H9 (cell line): Measurements from ENCODE around the gene CLC. TPM values are rescaled to one million over a fixed set of nuclear protein-coding genes. Genes with fewer than 3 reads are reported as not detected.

ENCODE experiments used
- DNase-seq: peaks from one replicate; pipeline ENCODE4 v3.0.0-alpha.2; 2017
- H2AFZ ChIP-seq: one replicate; pipeline ENCODE4 v1.6.1; 2013; ENCODE audit warnings: mild to moderate bottlenecking, low read length, control low read depth, moderate library complexity
- H2AK5ac ChIP-seq: 2 replicates; pipeline ENCODE4 v1.6.1; 2013; ENCODE audit warnings: low read length, control low read depth, mixed read lengths; ENCODE audit not compliant: insufficient read length
- H2BK120ac ChIP-seq: one replicate; pipeline ENCODE4 v1.6.1; 2013; ENCODE audit warnings: low read depth, mild to moderate bottlenecking, low read length, control low read depth, inconsistent platforms; ENCODE audit not compliant: poor library complexity, severe bottlenecking
- H2BK12ac ChIP-seq: 2 replicates; pipeline ENCODE4 v1.6.1; 2013; ENCODE audit warnings: low read length, control low read depth, mixed read lengths, low read depth; ENCODE audit not compliant: insufficient read length
- H2BK15ac ChIP-seq: 2 replicates; pipeline ENCODE4 v1.6.1; 2013; ENCODE audit warnings: low read depth, low read length, control low read depth
- H2BK20ac ChIP-seq: one replicate; pipeline ENCODE4 v1.6.1; 2013; ENCODE audit warnings: low read depth, mild to moderate bottlenecking, low read length, control low read depth, inconsistent platforms; ENCODE audit not compliant: poor library complexity, severe bottlenecking
- H2BK5ac ChIP-seq: 2 replicates; pipeline ENCODE4 v1.6.1; 2013; ENCODE audit warnings: low read length, control low read depth, mixed read lengths; ENCODE audit not compliant: insufficient read length
- H3K14ac ChIP-seq: 2 replicates; pipeline ENCODE4 v1.6.1; 2013; ENCODE audit warnings: low read length, control low read depth; ENCODE audit not compliant: insufficient read depth
- H3K18ac ChIP-seq: 2 replicates; pipeline ENCODE4 v1.6.1; 2013; ENCODE audit warnings: low read depth, mild to moderate bottlenecking, mixed read lengths, low read length, control low read depth; ENCODE audit not compliant: insufficient read length
- H3K23ac ChIP-seq: 2 replicates; pipeline ENCODE4 v1.6.1; 2013; ENCODE audit warnings: low read length, control low read depth, mixed read lengths, low read depth; ENCODE audit not compliant: insufficient read length
- H3K23me2 ChIP-seq: 2 replicates; pipeline ENCODE4 v1.6.1; 2013; ENCODE audit warnings: low read depth, mild to moderate bottlenecking, mixed read lengths, low read length, control low read depth; ENCODE audit not compliant: insufficient read length, poor library complexity, severe bottlenecking
- H3K27ac ChIP-seq: 2 replicates; pipeline ENCODE4 v1.5.1; 2013; ENCODE audit warnings: low read length, control low read depth, mixed read lengths, low read depth; ENCODE audit not compliant: insufficient read length
- H3K27me3 ChIP-seq: 2 replicates; pipeline ENCODE4 v1.6.1; 2013; ENCODE audit warnings: low read length, control low read depth, inconsistent platforms; ENCODE audit not compliant: insufficient read depth
- H3K4ac ChIP-seq: 2 replicates; pipeline ENCODE4 v1.6.1; 2013; ENCODE audit warnings: low read depth, mild to moderate bottlenecking, control low read depth, inconsistent platforms, low read length, moderate library complexity
- H3K4me1 ChIP-seq: 2 replicates; pipeline ENCODE4 v1.6.1; 2013; ENCODE audit warnings: low read length, control low read depth, inconsistent platforms; ENCODE audit not compliant: insufficient read depth
- H3K4me2 ChIP-seq: 2 replicates; pipeline ENCODE4 v1.6.1; 2013; ENCODE audit warnings: low read length, control low read depth, mixed read lengths; ENCODE audit not compliant: insufficient read length, insufficient read depth
- H3K56ac ChIP-seq: 2 replicates; pipeline ENCODE4 v1.6.1; 2013; ENCODE audit warnings: low read depth, mild to moderate bottlenecking, mixed read lengths, low read length, control low read depth; ENCODE audit not compliant: insufficient read length
- H3K79me1 ChIP-seq: 2 replicates; pipeline ENCODE4 v1.6.1; 2013; ENCODE audit warnings: low read depth, mild to moderate bottlenecking, moderate library complexity, low read length, control low read depth, inconsistent platforms; ENCODE audit not compliant: insufficient read depth, poor library complexity, severe bottlenecking
- H3K79me2 ChIP-seq: 2 replicates; pipeline ENCODE4 v1.6.1; 2013; ENCODE audit warnings: low read length, control low read depth, inconsistent platforms; ENCODE audit not compliant: insufficient read depth
- H3K9ac ChIP-seq: 2 replicates; pipeline ENCODE4 v1.6.1; 2013; ENCODE audit warnings: low read length, control low read depth, mixed read lengths; ENCODE audit not compliant: insufficient read length; ENCODE audit errors: extremely low read depth
- H3K9me3 ChIP-seq: one replicate; pipeline ENCODE4 v1.6.1; 2013; ENCODE audit warnings: low read depth, low read length, inconsistent platforms; ENCODE audit not compliant: control insufficient read depth
- H3T11ph ChIP-seq: one replicate; pipeline ENCODE4 v1.6.1; 2013; ENCODE audit warnings: mild to moderate bottlenecking, low read length, control low read depth, inconsistent platforms
- H4K20me1 ChIP-seq: one replicate; pipeline ENCODE4 v1.6.1; 2013; ENCODE audit not compliant: control insufficient read depth, insufficient read length, insufficient read depth
- H4K5ac ChIP-seq: 2 replicates; pipeline ENCODE4 v1.6.1; 2013; ENCODE audit warnings: low read depth, mild to moderate bottlenecking, mixed read lengths, low read length, control low read depth; ENCODE audit not compliant: insufficient read length
- H4K8ac ChIP-seq: replicated peaks from 2 replicates; pipeline ENCODE4 v1.6.1; 2013; ENCODE audit warnings: low read length, control low read depth, mixed read lengths, low read depth; ENCODE audit not compliant: insufficient read length
- H4K91ac ChIP-seq: 2 replicates; pipeline ENCODE4 v1.6.1; 2013; ENCODE audit warnings: low read depth, mild to moderate bottlenecking, moderate library complexity, mixed read lengths, low read length, control low read depth; ENCODE audit not compliant: insufficient read length
- H3K27ac Mint-ChIP-seq, 3 experiments: 2 replicates in 2 of 3; 3 replicates in 1 of 3; pipeline ENCODE4 v1.8.0; 2020 to 2021; ENCODE audit warnings: mixed read lengths in 3 of 3, mild to moderate bottlenecking in 1 of 3, moderate library complexity in 1 of 3
- H3K27me3 Mint-ChIP-seq: 2 replicates; pipeline ENCODE4 v1.8.0; 2021; ENCODE audit warnings: low read depth, mild to moderate bottlenecking, moderate library complexity, mixed read lengths
- H3K36me3 Mint-ChIP-seq, 3 experiments: 2 replicates in 2 of 3; 3 replicates in 1 of 3; pipeline ENCODE4 v1.8.0; 2020 to 2021; ENCODE audit warnings: low read depth in 3 of 3, mixed read lengths in 3 of 3; ENCODE audit not compliant: insufficient read depth in 1 of 3
- H3K4me1 Mint-ChIP-seq, 2 experiments: 2 replicates each; pipeline ENCODE4 v1.8.0; 2020; ENCODE audit warnings: mixed read lengths in 2 of 2
- H3K4me3 Mint-ChIP-seq, 2 experiments: 2 replicates in 1 of 2; 3 replicates in 1 of 2; pipeline ENCODE4 v1.8.0; 2020 to 2021; ENCODE audit warnings: mild to moderate bottlenecking in 2 of 2, mixed read lengths in 2 of 2, moderate library complexity in 1 of 2
- H3K9me3 Mint-ChIP-seq, 2 experiments: 2 replicates in 1 of 2; 3 replicates in 1 of 2; pipeline ENCODE4 v1.8.0; 2020; ENCODE audit warnings: mild to moderate bottlenecking in 2 of 2, mixed read lengths in 2 of 2, moderate library complexity in 1 of 2
- WGBS: extraction: QIAGEN DNeasy Blood & Tissue Kit; methylation state at CpG from one replicate; pipeline ENCODE4 v1.1.7; 2013; ENCODE audit warnings: missing lambda C conversion rate, low lambda C conversion rate, mixed read lengths; ENCODE audit not compliant: insufficient read length; ENCODE audit errors: extremely low coverage; 5-methylcytosine and 5-hydroxymethylcytosine counted together
- total RNA-seq: library from RNA; stranded (reverse); gene quantifications from 2 replicates; pipeline ENCODE4 v1.2.1, GENCODE V29; 2021
- TF ChIP-seq, protein P1 (sequence below): fragments of 200-600 bp; sonication (generic); conservative IDR thresholded peaks from 3 replicates; pipeline ENCODE4 v1.8.0; 2021; ENCODE audit warnings: antibody characterized with exemption, mild to moderate bottlenecking

Gene CLC
- total RNA-seq, 1 experiment from 2014 or later, result 0.39 TPM

DNA sequence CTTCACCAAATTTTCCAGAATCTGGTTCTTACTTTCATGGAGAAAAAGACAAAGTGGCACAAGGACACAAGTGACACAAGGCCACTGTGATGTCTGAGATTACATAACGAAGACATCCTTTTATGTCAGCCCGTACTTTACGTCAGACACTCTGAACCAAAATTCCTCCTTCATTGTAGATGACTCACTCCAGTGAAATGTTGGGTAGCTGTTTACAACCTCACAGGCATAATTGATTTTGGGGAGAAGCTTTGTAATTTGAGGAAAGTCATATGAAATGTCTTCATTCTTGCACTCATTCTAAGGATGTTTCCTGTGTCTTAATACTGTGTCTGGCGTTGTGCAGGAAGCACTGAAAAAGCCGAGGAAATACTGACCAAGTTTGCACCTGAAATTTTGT, 53.6 kb downstream of the CLC start:
- no peak overlapping the region for H3K27ac Mint-ChIP-seq
- no CpG with 5 or more reads among the region's 5 CpGs for WGBS
- no peak overlapping the region for H2AK5ac ChIP-seq

More for the DNA sequence above, 53.6 kb downstream of the CLC start:
- TF ChIP-seq, protein P1, sequence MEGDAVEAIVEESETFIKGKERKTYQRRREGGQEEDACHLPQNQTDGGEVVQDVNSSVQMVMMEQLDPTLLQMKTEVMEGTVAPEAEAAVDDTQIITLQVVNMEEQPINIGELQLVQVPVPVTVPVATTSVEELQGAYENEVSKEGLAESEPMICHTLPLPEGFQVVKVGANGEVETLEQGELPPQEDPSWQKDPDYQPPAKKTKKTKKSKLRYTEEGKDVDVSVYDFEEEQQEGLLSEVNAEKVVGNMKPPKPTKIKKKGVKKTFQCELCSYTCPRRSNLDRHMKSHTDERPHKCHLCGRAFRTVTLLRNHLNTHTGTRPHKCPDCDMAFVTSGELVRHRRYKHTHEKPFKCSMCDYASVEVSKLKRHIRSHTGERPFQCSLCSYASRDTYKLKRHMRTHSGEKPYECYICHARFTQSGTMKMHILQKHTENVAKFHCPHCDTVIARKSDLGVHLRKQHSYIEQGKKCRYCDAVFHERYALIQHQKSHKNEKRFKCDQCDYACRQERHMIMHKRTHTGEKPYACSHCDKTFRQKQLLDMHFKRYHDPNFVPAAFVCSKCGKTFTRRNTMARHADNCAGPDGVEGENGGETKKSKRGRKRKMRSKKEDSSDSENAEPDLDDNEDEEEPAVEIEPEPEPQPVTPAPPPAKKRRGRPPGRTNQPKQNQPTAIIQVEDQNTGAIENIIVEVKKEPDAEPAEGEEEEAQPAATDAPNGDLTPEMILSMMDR, result no peak
- H3K27me3 Mint-ChIP-seq, result no peaks in the 10 kb centered on the region
- Histone ChIP-seq H3K56ac (no peak overlapping the region), H3K79me1 (no peaks in the 10 kb centered on the region), H2BK5ac (no peak overlapping the region), H3K9me3 (no peaks in the 10 kb centered on the region), H3K18ac (no peak overlapping the region), H4K20me1 (peaks cover 3% of the 10 kb centered on the region), H4K8ac (no peak overlapping the region), H2BK15ac (no peak overlapping the region), H3K23ac (no peak overlapping the region), H3K9ac (no peak overlapping the region), H3K79me2 (no peaks in the 10 kb centered on the region), H2BK12ac (no peak overlapping the region), H3K4me1 (no peaks in the 10 kb centered on the region), H3K27me3 (no peaks in the 10 kb centered on the region), H3K27ac (no peak overlapping the region), H3K23me2 (no peaks in the 10 kb centered on the region), H2BK20ac (no peak overlapping the region), H4K5ac (no peak overlapping the region), H3K4ac (no peak overlapping the region), H3K14ac (no peak overlapping the region), H2AFZ (no peak overlapping the region), H4K91ac (no peak overlapping the region), H3T11ph (no peak overlapping the region), H2BK120ac (no peak overlapping the region), H3K4me2 (no peak overlapping the region)
- H3K36me3 Mint-ChIP-seq, result no peaks in the 10 kb centered on the region
- H3K4me1 Mint-ChIP-seq, result no peaks in the 10 kb centered on the region; a peak in 1 of 4 replicates
- peaks cover 0 to 2% of the 10 kb centered on the region in 2 experiments; a peak in 1 of 5 replicates for H3K9me3 Mint-ChIP-seq
- no peak overlapping the region for H3K4me3 Mint-ChIP-seq
- DNase-seq, result no peak
